IMR-90 (cell line): ENCODE measurements around the gene FAM83C. TPM values are rescaled to one million over a fixed set of nuclear protein-coding genes. Genes with fewer than 3 reads are reported as not detected.

Experiments
- ATAC-seq: fragments of 200-7000 bp; cut with Tn5 transposase; 2 replicates; pipeline ENCODE4 v1.9.1; 2020; ENCODE audit warnings: low read depth, mild to moderate bottlenecking, moderate library complexity
- BruUV-seq: library from RNA; stranded (reverse); fragments of 400-500 nt; replicated peaks from 2 replicates; lab custom pipeline; 2021; lab: Mats Ljungman, UMichigan
- CTCF ChIA-PET: fragments of 300-600 bp; formaldehyde crosslinking; extraction: SDS; loops from one replicate; lab custom pipeline; 2021; ENCODE audit warnings: antibody characterized with exemption; lab: Yijun Ruan, JAX
- POLR2A ChIA-PET: fragments of 300-600 bp; sonication (Branson Sonifier 250); formaldehyde crosslinking; loops from one replicate; lab custom pipeline; 2022; ENCODE audit warnings: antibody characterized with exemption; ENCODE audit not compliant: unreplicated experiment; lab: Charles Lee
- DNase-seq: peaks from one replicate; pipeline ENCODE4 v3.0.0; 2013
- H2AFZ ChIP-seq: replicated peaks from 2 replicates; pipeline ENCODE3; 2013; ENCODE audit warnings: low read length, mild to moderate bottlenecking; ENCODE audit not compliant: poor library complexity
- H2AK5ac ChIP-seq: 2 replicates; pipeline ENCODE4 v1.6.1; 2013; ENCODE audit warnings: low read depth, low read length, inconsistent platforms
- H2AK9ac ChIP-seq: replicated peaks from 2 replicates; pipeline ENCODE3; 2013; ENCODE audit warnings: mild to moderate bottlenecking, low read depth, low read length, moderate library complexity; ENCODE audit not compliant: poor library complexity
- H2BK120ac ChIP-seq: 2 replicates; pipeline ENCODE4 v1.6.1; 2013; ENCODE audit warnings: low read depth, low read length, inconsistent platforms
- H2BK15ac ChIP-seq: 3 replicates; pipeline ENCODE4 v1.6.1; 2013; ENCODE audit warnings: low read depth, low read length, inconsistent platforms
- H2BK20ac ChIP-seq: 2 replicates; pipeline ENCODE4 v1.6.1; 2013; ENCODE audit warnings: low read depth, mild to moderate bottlenecking, inconsistent platforms, low read length, moderate library complexity
- H2BK5ac ChIP-seq: 2 replicates; pipeline ENCODE4 v1.6.1; 2013; ENCODE audit warnings: mild to moderate bottlenecking, low read depth, low read length, inconsistent platforms; ENCODE audit not compliant: poor library complexity, severe bottlenecking
- H3K14ac ChIP-seq: replicated peaks from 2 replicates; pipeline ENCODE4 v1.6.1; 2013; ENCODE audit warnings: low read depth, low read length, inconsistent platforms
- H3K18ac ChIP-seq: 2 replicates; pipeline ENCODE4 v1.6.1; 2013; ENCODE audit warnings: low read depth, low read length, control low read depth
- H3K23ac ChIP-seq: 2 replicates; pipeline ENCODE4 v1.6.1; 2013; ENCODE audit warnings: low read depth, low read length, inconsistent platforms
- H3K27ac ChIP-seq: 2 replicates; pipeline ENCODE4 v1.5.1; 2013; ENCODE audit warnings: mild to moderate bottlenecking, control low read depth, low read length; ENCODE audit not compliant: insufficient read depth
- H3K27me3 ChIP-seq: 2 replicates; pipeline ENCODE4 v1.6.1; 2013; ENCODE audit warnings: low read length; ENCODE audit not compliant: control insufficient read depth, insufficient read depth
- H3K36me3 ChIP-seq: 2 replicates; pipeline ENCODE4 v1.6.1; 2013; ENCODE audit warnings: low read length, mixed read lengths; ENCODE audit not compliant: control insufficient read depth, insufficient read depth
- H3K4ac ChIP-seq: 2 replicates; pipeline ENCODE4 v1.6.1; 2013; ENCODE audit warnings: low read depth, low read length, inconsistent platforms
- H3K4me1 ChIP-seq: 2 replicates; pipeline ENCODE4 v1.6.1; 2013; ENCODE audit warnings: low read length, mixed read lengths; ENCODE audit not compliant: control insufficient read depth, insufficient read depth
- H3K4me2 ChIP-seq: 2 replicates; pipeline ENCODE4 v1.6.1; 2013; ENCODE audit warnings: low read depth, mild to moderate bottlenecking, control low read depth, low read length, moderate library complexity
- H3K4me3 ChIP-seq: 2 replicates; pipeline ENCODE4 v1.5.1; 2013; ENCODE audit warnings: low read depth, mild to moderate bottlenecking, control low read depth, low read length, moderate library complexity; ENCODE audit not compliant: insufficient read depth
- H3K56ac ChIP-seq: 2 replicates; pipeline ENCODE4 v1.6.1; 2013; ENCODE audit warnings: low read length, inconsistent platforms; ENCODE audit not compliant: insufficient read depth; ENCODE audit errors: extremely low read depth
- H3K79me1 ChIP-seq, 2 experiments: 2 replicates each; pipeline ENCODE4 v1.6.1; 2013; ENCODE audit warnings: low read length in 2 of 2, inconsistent platforms in 1 of 2, low read depth in 1 of 2
- H3K9ac ChIP-seq: 2 replicates; pipeline ENCODE4 v1.6.1; 2013; ENCODE audit warnings: low read depth, low read length, control low read depth
- H3K9me1 ChIP-seq: 2 replicates; pipeline ENCODE4 v1.6.1; 2013; ENCODE audit warnings: low read length, inconsistent platforms; ENCODE audit not compliant: insufficient read depth
- H3K9me3 ChIP-seq: 2 replicates; pipeline ENCODE4 v1.6.1; 2013; ENCODE audit warnings: low read length; ENCODE audit not compliant: control insufficient read depth, insufficient read depth
- H4K20me1 ChIP-seq: 2 replicates; pipeline ENCODE4 v1.6.1; 2013; ENCODE audit warnings: low read length, inconsistent platforms; ENCODE audit not compliant: insufficient read depth
- H4K5ac ChIP-seq: 2 replicates; pipeline ENCODE4 v1.6.1; 2013; ENCODE audit warnings: mild to moderate bottlenecking, low read depth, low read length, control low read depth
- H4K8ac ChIP-seq, 2 experiments: 2 replicates each; pipeline ENCODE4 v1.6.1; 2013; ENCODE audit warnings: low read depth in 2 of 2, low read length in 2 of 2, control low read depth in 1 of 2, inconsistent platforms in 1 of 2
- H4K91ac ChIP-seq: 2 replicates; pipeline ENCODE4 v1.6.1; 2013; ENCODE audit warnings: low read depth, low read length, inconsistent platforms; ENCODE audit not compliant: insufficient read depth
- CEBPB ChIP-seq: IDR thresholded peaks from 2 replicates; pipeline ENCODE4 v1.6.1; 2012; ENCODE audit warnings: low read depth, low read length, improper control_type of control experiment
- WGBS, 2 experiments: methylation state at CpG; one replicate each; pipeline versions ENCODE4 v1.1.5 to v1.1.7; 2013; ENCODE audit warnings: missing lambda C conversion rate in 2 of 2; ENCODE audit not compliant: insufficient read length in 1 of 2; ENCODE audit errors: extremely low coverage in 2 of 2; 5-methylcytosine and 5-hydroxymethylcytosine counted together
- dilution Hi-C: fragments of 300-500 bp; cut with HindIII; formaldehyde crosslinking; loops from one replicate; pipeline ENCODE4 v1.14.3; 2018; ENCODE audit warnings: low sequenced_read_pairs; ENCODE audit not compliant: unreplicated experiment
- in situ Hi-C: fragments of 300-500 bp; cut with MboI; formaldehyde crosslinking; loops from 3 replicates; pipeline ENCODE4 v1.14.3; 2019; ENCODE audit warnings: low sequenced_read_pairs, inconsistent platforms, mixed read lengths
- intact Hi-C: fragments of 100-400 bp; cut with micrococcal nuclease; formaldehyde crosslinking; loops from 2 replicates; pipeline ENCODE4 v1.10.0; 2022
- polyA plus RNA-seq, 3 experiments: library from polyadenylated mRNA; depleted of rRNA; stranded (reverse); fragments of >200 nt; gene quantifications; 2 replicates each; pipeline ENCODE4 v1.2.3, GENCODE V29; 2012; ENCODE audit warnings: low replicate concordance in 1 of 3
- total RNA-seq: library from RNA; depleted of rRNA; stranded (reverse); fragments of >200 nt; gene quantifications from 2 replicates; pipeline ENCODE4 v1.2.3, GENCODE V29; 2012
- TF ChIP-seq, protein P1 (sequence below): fragments of 150-350 bp; IDR thresholded peaks from 2 replicates; pipeline ENCODE4 v1.6.1; 2017; ENCODE audit warnings: mild to moderate bottlenecking, antibody characterized with exemption, low read length, low read depth

Gene FAM83C
- total and polyA plus RNA-seq, 2 of the 4 experiments (the other 2 are of a cell fraction): 0.02 TPM; not detected in 1

DNA sequence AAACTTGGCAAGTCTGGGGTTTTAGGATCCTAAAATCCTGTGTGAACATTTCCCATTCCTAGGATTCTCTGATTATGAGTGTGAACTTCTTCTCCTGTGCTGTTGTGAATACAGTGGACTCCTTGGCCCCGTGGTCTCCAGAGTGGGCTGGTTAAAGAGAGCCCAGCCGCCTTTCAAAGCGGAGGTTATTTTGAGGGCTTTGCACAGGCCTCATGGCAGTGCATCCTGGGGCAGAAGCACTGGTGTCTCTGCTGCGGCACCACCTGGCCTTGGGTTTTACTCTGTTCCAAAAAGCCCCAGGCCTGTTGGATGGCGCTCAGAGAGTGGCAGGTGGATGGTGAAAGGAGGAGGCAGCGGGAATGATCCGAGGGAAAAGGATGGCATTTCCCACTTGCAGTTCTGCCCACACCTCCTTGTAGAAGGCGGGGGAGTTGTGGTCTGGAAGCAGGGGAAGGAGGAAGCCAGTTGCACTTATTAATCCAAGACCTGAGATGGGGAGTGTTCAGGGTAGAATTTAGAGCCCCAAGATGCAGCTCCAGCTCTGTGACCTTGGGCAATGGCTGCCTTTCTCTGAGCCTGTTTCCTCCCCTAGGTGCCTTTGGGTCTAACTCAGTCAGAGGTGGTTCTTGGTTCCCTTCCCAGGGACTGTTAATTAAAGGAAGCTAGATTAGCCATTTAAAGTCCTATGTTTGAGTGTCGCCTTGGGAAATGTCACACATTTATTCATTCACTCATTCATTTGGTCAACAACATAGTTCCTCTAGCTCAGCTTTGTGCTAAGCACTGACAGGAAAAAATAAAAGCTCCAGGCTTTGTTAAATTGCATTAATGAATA, 43.4 kb downstream of the FAM83C start (continued):
- TF ChIP-seq CEBPB: no peak

DNA sequence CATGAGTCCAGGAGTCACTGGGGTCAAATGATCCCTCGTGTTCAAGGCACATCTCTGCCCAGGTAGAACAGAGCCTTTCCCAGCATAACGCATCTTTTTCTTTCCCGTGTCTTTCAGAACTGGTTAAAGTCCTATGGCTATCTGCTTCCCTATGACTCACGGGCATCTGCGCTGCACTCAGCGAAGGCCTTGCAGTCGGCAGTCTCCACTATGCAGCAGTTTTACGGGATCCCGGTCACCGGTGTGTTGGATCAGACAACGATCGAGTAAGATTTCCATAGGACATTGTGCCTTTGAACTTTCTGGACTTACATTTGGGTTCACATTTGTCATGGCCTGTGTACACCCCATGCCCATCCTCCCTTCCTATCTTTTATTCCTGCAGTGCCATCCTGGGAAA, 45.5 kb downstream of the FAM83C start:
- H3K4me1 ChIP-seq: peaks cover 2% of the 10 kb centered on the region; the same call in 1 of the 2 replicates
- H3K18ac ChIP-seq: no peak overlapping the region
- peaks cover 5% of the 10 kb centered on the region; the same call in 1 of the 2 replicates for H3K9me1 ChIP-seq
- H3K14ac ChIP-seq: no peak overlapping the region
- in situ Hi-C loops: no loop called here
- DNase-seq (no peak), ATAC-seq (no peak)
- H3K79me1 ChIP-seq: no peaks in the 10 kb centered on the region
- no peak overlapping the region for H2AK5ac ChIP-seq
- H4K5ac ChIP-seq: no peak overlapping the region
- no peak overlapping the region for H4K8ac ChIP-seq
- no peak overlapping the region for H2BK120ac ChIP-seq
- peak overlapping the region; percentile 33 for H2AFZ ChIP-seq
- no peak overlapping the region for H3K23ac ChIP-seq
- H3K4ac ChIP-seq: no peak overlapping the region
- no peaks in the 10 kb centered on the region for H4K20me1 ChIP-seq
- H3K56ac ChIP-seq: no peak overlapping the region
- dilution Hi-C loops: no loop called here
- no peak overlapping the region for H3K4me3 ChIP-seq
- WGBS, 2 experiments: 80% methylated on average over 12 of the region's 12 CpGs; no CpG with 5 or more reads in 1 of the 2 experiments
- H3K9me3 ChIP-seq: no peaks in the 10 kb centered on the region
- ChIA-PET CTCF (no interaction called here), POLR2A (no interaction called here)
- no peaks in the 10 kb centered on the region for H3K36me3 ChIP-seq
- H2BK15ac ChIP-seq: no peak overlapping the region
- intact Hi-C loops: no loop called here
- BruUV-seq: no TSS peak
- no peak overlapping the region for H2BK5ac ChIP-seq
- no peak overlapping the region for H2BK20ac ChIP-seq
- TF ChIP-seq, protein P1, sequence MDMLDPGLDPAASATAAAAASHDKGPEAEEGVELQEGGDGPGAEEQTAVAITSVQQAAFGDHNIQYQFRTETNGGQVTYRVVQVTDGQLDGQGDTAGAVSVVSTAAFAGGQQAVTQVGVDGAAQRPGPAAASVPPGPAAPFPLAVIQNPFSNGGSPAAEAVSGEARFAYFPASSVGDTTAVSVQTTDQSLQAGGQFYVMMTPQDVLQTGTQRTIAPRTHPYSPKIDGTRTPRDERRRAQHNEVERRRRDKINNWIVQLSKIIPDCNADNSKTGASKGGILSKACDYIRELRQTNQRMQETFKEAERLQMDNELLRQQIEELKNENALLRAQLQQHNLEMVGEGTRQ: no peak
- TF ChIP-seq CEBPB: no peak
- H3K4me2 ChIP-seq: no peak overlapping the region
- no peak overlapping the region for H3K9ac ChIP-seq
- H3K27me3 ChIP-seq: peaks cover 2% of the 10 kb centered on the region; the same call in 1 of the 2 replicates
- no peak overlapping the region for H3K27ac ChIP-seq
- no peak overlapping the region for H4K91ac ChIP-seq
- no peak overlapping the region for H2AK9ac ChIP-seq
